GM19328 (cell line): ENCODE results near the gene YBX2.
"Not testable (repeated sequence)": the region's sequence is repeated elsewhere in the genome, so short reads cannot be mapped to it uniquely, and the experiment has no call there.

Experiments used
- ATAC-seq: cut with Tn5 transposase; IDR thresholded peaks from one replicate; pipeline ENCODE4 v1.9.1; 2021; ENCODE audit warnings: mild to moderate bottlenecking, moderate library complexity; ENCODE audit not compliant: unreplicated experiment

YBX2 gene

GRCh38 chr17:7294614-7295153, at the start of gene YBX2:
Gene YBX2, minus strand, starts transcription at chr17:7294639. Its CDS starts 139 bp downstream, at chr17:7294500.
- ATAC-seq = no peak

GRCh38 chr17:7343250-7343649, 48.8 kb upstream of the YBX2 start:
- ATAC-seq = no peak

- ATAC-seq = no peak
Measured at GRCh38 chr17:7341842-7342241, 47.4 kb upstream of the YBX2 start.

- no peak for ATAC-seq
Measured at GRCh38 chr17:7340179-7340578, 45.7 kb upstream of the YBX2 start.

GRCh38 chr17:7337600-7337999, 43.2 kb upstream of the YBX2 start:
- ATAC-seq = not testable (repeated sequence)

- ATAC-seq = peak; percentile 81
Measured at GRCh38 chr17:7336240-7337175, 42.1 kb upstream of the YBX2 start, which contains the start of gene ACAP1. Gene ACAP1, plus strand, starts transcription at chr17:7336529. Its CDS starts 206 bp downstream, at chr17:7336735.

GRCh38 chr17:7335765-7336164, 41.3 kb upstream of the YBX2 start:
- ATAC-seq = not testable (repeated sequence)

- no peak for ATAC-seq
Measured at GRCh38 chr17:7334938-7335538, 40.6 kb upstream of the YBX2 start.

- not testable (repeated sequence) for ATAC-seq
Measured at GRCh38 chr17:7332600-7333069, 38.2 kb upstream of the YBX2 start.

- ATAC-seq = no peak
Measured at GRCh38 chr17:7332111-7332510, 37.7 kb upstream of the YBX2 start.

- no peak for ATAC-seq
Measured at GRCh38 chr17:7330638-7331015, 36.2 kb upstream of the YBX2 start.

GRCh38 chr17:7329997-7330637, 35.7 kb upstream of the YBX2 start:
- ATAC-seq = peak; percentile 33

GRCh38 chr17:7329374-7329996, 35.0 kb upstream of the YBX2 start:
- peak; percentile 60 for ATAC-seq

- peak; percentile 6 for ATAC-seq
Measured at GRCh38 chr17:7328840-7329373, 34.5 kb upstream of the YBX2 start, which contains the start of gene NEURL4. Gene NEURL4, minus strand, starts transcription at chr17:7329335. Its CDS starts 23 bp downstream, at chr17:7329312.

GRCh38 chr17:7328009-7328408, 33.6 kb upstream of the YBX2 start:
- ATAC-seq = no peak

- ATAC-seq = no peak
Measured at GRCh38 chr17:7327501-7327900, 33.1 kb upstream of the YBX2 start.

GRCh38 chr17:7327056-7327455, 32.6 kb upstream of the YBX2 start:
- no peak for ATAC-seq

- ATAC-seq = no peak
Measured at GRCh38 chr17:7326186-7326585, 31.7 kb upstream of the YBX2 start.

- ATAC-seq = no peak
Measured at GRCh38 chr17:7325031-7325528, 30.6 kb upstream of the YBX2 start.

GRCh38 chr17:7324438-7324779, 30.0 kb upstream of the YBX2 start:
- ATAC-seq = no peak
